NB4 (cell line): Measurements from ENCODE around the gene PRTN3.

ENCODE experiments used
- DNase-seq: peaks from one replicate; pipeline ENCODE4 v3.0.0; 2010; ENCODE audit warnings: low read depth
- H3K4me3 ChIP-seq: one replicate; pipeline ENCODE4 v1.5.1; 2011; ENCODE audit warnings: mild to moderate bottlenecking, low read depth, low read length, moderate library complexity
- MYC ChIP-seq: IDR thresholded peaks from 2 replicates; pipeline ENCODE4 v1.6.1; 2011; ENCODE audit warnings: low read depth, low read length
- POLR2A ChIP-seq: IDR thresholded peaks from 2 replicates; pipeline ENCODE4 v1.6.1; 2011; ENCODE audit warnings: mild to moderate bottlenecking; ENCODE audit not compliant: insufficient read length; ENCODE audit errors: extremely low read depth
- TF ChIP-seq, protein P1 (sequence below): IDR thresholded peaks from 2 replicates; pipeline ENCODE4 v1.6.1; 2011; ENCODE audit warnings: low read depth, low read length
- TF ChIP-seq, protein P2 (sequence below): IDR thresholded peaks from one replicate; pipeline ENCODE4 v1.5.1; 2012; ENCODE audit warnings: low read depth, low read length

PRTN3 gene, protein sequence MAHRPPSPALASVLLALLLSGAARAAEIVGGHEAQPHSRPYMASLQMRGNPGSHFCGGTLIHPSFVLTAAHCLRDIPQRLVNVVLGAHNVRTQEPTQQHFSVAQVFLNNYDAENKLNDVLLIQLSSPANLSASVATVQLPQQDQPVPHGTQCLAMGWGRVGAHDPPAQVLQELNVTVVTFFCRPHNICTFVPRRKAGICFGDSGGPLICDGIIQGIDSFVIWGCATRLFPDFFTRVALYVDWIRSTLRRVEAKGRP

DNA sequence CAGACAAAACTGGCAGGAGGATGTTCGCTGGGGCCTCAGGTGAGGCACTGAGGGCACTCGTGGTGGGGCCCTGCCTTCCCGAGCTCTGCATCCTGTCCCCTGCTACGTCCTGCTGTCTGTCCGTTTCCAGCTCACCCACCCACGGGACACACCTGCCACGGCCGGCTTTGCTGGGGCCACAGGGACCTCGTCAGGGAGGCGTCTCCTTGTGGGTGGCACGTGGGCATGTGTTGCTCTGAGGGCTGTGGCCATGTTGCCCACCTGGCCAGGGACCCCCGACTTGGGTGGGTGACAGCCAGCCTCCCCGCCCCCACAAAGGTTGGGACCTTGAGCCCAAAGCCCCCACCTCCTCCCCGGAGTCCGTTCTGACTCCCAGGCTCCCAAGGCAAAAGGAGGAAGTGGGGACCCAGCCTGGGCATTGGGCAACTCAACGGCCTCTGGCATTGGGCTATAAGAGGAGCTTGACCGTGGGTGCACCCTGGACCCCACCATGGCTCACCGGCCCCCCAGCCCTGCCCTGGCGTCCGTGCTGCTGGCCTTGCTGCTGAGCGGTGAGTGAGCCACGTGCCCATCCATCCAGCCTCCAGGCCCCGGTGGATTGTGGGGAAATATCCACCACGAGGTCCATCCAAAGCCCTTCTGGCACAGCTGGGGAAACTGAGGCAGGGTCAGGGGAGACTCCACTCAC, at the start of gene PRTN3:
TSS of gene PRTN3 (plus strand) at position 481 of the 688 bp plus-strand sequence. CDS start at position 491, 10 bp downstream.
- H3K4me3 ChIP-seq, result peak within 1 kb of the TSS; percentile 80
- peak; percentile 85 for DNase-seq
- TF ChIP-seq, protein P1, sequence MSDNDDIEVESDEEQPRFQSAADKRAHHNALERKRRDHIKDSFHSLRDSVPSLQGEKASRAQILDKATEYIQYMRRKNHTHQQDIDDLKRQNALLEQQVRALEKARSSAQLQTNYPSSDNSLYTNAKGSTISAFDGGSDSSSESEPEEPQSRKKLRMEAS, result peak; percentile 65
- TF ChIP-seq MYC (peak; percentile 51; the same call in 1 of the 2 replicates), POLR2A (no peak)
- TF ChIP-seq, protein P2, sequence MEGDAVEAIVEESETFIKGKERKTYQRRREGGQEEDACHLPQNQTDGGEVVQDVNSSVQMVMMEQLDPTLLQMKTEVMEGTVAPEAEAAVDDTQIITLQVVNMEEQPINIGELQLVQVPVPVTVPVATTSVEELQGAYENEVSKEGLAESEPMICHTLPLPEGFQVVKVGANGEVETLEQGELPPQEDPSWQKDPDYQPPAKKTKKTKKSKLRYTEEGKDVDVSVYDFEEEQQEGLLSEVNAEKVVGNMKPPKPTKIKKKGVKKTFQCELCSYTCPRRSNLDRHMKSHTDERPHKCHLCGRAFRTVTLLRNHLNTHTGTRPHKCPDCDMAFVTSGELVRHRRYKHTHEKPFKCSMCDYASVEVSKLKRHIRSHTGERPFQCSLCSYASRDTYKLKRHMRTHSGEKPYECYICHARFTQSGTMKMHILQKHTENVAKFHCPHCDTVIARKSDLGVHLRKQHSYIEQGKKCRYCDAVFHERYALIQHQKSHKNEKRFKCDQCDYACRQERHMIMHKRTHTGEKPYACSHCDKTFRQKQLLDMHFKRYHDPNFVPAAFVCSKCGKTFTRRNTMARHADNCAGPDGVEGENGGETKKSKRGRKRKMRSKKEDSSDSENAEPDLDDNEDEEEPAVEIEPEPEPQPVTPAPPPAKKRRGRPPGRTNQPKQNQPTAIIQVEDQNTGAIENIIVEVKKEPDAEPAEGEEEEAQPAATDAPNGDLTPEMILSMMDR, result no peak

DNA sequence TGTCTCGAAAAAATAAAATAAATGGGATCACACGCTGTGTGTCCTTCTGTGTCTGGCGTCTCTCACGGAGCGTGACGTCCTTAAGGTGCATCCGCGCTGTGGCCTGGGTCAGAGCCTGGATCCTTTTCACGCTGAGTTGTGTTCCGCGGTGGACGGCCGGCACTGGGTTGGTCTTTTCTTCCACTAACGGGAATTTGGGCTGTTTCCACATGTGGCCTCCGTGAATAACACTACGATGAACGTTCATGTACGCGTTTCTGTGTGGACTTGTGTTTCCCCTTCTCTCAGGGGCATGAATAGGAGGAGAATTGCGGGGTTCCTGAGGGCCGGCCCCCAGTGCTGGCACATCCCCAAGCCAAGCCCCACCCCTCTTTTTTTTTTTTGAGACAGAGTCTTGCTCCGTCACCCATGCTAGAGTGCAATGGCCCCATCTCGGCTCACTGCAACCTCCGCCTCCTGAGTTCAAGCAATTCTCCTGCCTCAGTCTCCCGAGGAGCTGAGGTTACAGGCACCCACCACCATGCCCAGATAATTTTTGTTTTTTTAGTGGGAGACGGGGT, 49.7 kb upstream of the PRTN3 start:
- no peak for TF ChIP-seq MYC
- no peak for TF ChIP-seq POLR2A
- TF ChIP-seq, protein P1, result no peak
- TF ChIP-seq, protein P2, result no peak
- DNase-seq, result no peak
- no peak overlapping the region for H3K4me3 ChIP-seq

DNA sequence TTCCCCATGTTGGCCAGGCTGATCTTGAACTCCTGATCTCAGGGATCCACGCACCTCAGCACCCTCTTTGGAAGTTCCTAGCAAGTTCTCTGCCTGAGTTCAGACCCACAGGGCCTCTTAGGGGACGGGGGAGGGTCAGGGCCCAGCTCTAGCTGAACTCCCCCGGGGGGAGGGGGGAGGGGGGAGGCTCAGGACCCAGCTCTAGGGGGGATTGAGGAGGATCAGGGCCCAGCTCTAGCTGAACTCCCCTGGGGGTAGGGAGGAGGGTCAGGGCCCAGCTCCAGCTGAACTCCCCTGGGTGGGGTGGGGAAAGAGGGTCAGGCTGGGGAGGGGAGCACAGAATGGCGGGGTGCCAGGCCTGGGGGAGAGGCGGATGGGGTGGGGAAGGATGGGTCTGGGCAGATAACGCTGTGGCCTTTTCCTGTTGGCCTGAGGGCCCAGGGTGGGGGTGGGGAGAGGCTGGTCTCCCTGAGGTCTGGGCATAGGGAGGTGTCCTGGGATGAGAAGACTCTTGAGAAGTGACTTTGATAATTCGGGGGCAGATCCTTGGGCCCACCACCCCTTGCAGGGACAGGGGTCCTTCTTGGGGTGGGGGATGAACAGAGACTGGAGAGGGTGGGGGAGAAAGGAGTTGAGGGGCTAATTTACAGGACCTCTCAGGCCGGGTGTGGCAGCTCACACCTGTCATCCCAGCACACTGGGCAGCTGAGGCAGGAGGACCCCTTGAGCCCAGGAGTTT, 49.1 kb upstream of the PRTN3 start:
- H3K4me3 ChIP-seq, result no peak overlapping the region
- DNase-seq, result peak; percentile 77
- TF ChIP-seq, protein P2, result no peak
- no peak for TF ChIP-seq MYC
- TF ChIP-seq, protein P1, result no peak
- TF ChIP-seq POLR2A, result no peak

DNA sequence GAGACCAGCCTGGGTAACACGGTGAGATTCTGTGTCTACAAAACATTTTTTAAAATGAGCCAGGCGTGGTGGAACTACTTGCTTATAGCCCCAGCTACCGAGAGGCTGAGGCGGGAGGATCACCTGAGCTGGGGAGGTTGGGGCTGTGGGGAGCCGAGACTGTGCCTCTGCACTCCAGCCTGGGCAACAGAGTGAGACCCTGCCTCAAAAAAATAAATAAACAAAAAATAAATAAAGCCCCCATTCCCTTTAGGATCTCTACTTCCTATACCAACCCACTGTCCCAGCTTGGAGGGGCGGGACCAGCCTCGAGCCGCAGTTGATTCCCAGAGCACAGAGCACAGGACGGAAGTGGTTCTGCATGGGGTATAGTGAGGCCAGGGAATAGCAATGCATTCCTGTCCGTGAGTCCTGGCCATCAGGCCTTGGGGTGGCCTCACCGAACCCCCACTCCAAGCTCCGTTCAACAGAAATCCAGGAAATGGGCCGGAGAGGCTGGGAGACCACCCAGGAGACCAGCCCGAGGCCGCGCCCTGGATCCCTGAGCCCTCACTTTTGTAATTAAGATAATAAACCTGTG, 48.4 kb upstream of the PRTN3 start:
- peak; percentile 6 for DNase-seq
- H3K4me3 ChIP-seq, result no peak overlapping the region
- TF ChIP-seq, protein P2, result no peak
- no peak for TF ChIP-seq POLR2A
- TF ChIP-seq, protein P1, result no peak
- no peak for TF ChIP-seq MYC

DNA sequence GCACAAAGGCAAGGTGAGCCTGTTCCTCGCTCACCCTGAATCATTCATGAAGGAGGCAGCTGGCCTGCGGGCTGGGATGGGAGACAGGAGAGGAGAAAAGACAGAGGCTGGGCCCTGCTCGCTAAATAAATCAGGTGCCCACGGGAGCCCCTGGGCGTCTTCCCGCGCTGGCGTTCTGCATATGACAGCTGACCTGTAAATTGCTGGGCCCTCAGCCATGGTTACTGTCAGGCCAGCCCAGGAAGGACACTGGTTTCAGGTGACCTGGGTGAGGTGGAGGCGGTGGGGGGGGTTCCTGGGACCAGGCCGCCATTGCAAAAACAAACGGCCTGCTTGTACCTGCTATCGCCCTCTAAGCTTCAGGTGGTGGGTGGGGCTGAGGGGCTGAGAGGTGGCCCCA, 47.0 kb upstream of the PRTN3 start:
- no peak for DNase-seq
- no peak overlapping the region for H3K4me3 ChIP-seq
- TF ChIP-seq, protein P2, result no peak
- TF ChIP-seq, protein P1, result no peak
- no peak for TF ChIP-seq POLR2A
- TF ChIP-seq MYC, result no peak
